ENCODE data around the gene LMO7.

Gene LMO7

DNA sequence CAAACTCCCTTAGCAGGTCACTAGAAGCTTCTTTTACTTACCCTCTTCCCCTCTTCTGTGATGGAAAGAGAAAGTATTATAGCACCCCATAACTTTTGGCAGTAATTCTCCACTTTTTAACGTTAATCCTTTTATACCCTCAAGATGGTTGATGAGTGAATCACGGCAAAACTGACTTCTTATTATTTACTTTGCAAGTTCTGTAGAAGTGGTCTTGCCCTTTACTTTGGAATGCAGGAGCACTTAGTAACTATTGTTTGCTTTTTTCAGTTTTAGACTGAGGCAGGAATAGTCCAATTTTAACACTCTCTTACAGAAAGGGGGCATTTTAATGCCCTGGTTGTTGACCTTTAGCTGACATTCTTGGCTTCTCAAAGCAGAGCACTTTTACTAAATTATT, 260.1 kb downstream of the LMO7 start:
- no peak for DNase-seq (ENCODE audit: low spot score)

DNA sequence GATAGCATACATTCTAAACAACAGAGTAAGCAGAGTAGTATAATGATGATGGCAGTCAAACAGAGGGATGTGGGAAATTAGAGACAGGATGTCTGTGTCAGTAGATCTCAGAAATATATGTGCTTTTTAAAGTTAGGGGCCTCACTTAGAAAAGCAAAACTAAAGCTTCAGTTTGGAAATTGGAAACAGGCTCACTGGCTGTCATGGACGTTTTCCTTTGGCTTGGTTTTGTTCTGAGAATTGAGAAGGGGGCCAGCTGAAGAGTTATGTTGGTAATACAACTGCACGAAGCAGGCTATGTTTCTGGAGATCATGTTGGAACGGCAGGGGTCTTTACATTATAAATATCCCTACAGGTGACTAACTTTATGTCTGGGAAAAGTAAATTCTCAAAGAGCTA, 261.3 kb downstream of the LMO7 start:
- no peak for DNase-seq (ENCODE audit: low spot score)

DNA sequence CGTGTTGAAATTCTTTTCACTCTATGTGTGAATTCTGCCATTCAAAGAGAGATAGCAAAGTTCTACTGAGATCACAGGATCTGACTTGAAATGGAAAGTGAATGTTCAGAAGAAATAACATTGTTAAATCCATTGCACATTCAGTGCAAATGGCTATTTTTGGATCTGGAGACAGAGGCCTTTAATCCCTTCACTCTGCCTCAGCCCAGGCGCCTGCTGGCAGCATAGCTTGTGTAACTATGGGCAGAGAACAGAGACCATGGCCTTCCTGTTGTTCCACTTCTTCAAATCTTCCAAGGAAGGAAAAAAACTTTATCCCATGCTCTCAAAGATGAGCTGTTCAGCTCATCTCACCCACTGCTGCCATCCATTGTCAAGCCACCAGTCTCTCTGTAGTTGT, 265.4 kb downstream of the LMO7 start:
- no peak for DNase-seq (ENCODE audit: low spot score)

DNA sequence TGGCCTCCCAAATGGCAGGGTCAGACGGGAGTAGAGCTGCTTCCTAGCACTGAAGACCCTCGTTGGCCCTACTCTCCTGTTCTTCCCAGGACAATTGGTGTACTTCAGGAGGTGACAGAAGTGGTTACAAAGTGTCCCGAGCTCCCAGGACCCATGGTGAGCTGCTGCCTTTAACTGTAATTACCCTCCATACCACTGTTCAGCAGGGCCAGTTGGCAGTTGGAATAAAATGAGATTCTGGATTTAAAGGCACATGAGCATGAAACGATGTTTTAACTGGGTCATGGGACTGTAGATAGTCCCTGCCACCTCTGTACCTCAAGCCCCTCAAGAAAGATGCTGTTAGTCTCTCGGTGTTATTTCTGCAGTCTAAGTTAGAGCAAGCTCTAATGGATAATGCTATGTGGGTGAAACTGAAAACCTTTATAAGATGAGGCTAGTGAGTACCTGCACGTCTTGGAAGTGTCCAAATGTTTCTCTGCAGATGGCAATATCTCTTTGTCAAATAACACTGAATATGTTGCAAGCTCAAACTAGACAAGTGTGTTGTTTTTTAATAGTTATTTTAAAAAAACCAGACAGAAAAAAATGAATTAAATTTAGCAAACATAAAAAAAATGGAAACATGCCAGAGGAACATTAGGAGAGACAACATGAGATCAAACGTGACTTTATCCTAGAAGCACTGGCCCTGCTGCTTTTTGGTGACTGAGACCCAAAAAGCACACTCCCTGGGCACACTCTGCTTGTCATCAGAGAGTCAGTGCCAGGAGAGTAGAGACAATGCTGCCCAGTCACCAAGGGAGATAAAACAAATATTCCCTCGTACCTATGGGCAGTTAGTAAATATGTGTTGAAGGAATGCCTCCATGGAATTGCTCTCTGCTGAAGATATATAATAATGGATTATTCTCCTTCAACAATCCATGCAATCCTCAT, 266.3 kb downstream of the LMO7 start:
- no peak for DNase-seq (ENCODE audit: low spot score)

DNA sequence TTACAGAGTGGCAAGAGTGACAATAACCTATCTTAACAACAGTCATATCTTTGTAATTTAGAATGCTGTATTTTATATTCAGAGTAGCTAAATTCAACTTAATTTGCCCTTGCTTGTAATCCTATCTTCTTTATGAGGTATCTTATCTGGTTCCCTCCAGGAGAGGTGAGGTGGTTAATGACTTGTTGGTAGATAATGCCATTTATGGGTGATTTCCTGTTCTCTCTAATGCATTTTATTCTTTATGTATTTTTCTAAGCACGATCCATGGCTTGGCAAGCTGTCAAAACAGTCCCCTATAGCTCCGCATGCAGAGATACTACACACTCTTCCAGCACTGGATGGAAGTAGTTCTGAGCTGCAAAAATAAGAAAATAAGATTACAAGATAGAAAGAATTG, 267.9 kb downstream of the LMO7 start:
- DNase-seq (ENCODE audit: low spot score) = no peak

DNA sequence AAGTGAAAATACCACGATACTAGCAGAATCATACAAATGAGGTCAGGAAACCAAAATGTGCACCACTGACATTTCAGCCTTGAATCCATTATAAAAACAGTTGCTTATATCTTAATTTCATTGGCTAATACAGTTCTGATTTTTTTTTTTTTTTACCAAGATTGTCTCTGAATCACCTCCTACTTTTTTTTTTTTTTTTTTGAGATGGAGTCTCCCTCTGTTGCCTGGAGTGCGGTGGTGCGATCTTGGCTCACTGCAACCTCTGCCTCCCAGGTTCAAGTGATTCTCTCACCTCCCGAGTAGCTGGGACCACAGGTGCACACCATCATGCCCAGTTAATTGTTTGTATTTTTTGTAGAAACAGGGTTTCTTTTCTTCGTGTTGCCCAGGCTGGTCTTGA, 270.2 kb downstream of the LMO7 start:
- DNase-seq (ENCODE audit: low spot score) = no peak

DNA sequence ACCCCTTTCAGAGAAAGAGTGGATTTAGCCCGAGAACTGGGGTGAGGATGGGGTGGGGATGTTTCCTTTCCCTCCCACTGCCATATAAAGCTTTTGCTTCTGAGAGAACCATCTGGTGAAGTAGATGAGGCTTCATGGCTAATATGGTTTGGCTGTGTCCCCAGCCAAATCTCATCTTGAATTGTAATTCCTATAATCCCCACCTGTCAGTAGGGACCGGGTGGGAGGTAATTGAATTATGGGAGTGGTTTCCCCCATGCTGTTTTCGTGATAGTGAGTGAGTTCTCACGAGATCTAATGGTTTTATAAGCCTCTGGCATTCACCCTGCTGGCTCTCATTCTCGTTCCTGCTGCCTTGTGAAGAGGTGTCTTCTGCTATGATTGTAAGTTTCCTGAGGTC, 270.9 kb downstream of the LMO7 start:
- DNase-seq (ENCODE audit: low spot score) = no peak

DNA sequence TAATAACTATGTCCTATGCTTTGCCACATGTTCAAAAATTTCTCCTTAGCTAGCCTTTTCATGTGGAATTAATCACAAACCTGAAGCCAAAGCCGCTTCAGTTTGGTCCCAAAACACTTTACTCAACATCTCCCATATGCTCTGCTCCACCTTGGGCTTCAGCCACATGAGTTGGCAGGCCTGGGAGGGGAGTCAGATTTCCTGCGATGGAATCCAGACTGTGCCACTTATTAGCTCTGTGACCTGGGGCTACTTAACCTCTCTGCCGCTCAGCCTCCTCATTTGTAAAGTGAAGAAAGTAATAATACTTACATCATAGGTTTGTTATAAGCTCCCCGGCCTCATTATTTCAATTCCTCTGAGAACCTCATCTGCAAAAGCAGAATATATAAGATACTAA, 272.0 kb downstream of the LMO7 start:
- DNase-seq (ENCODE audit: low spot score) = no peak

Data from LoVo (cell line).